ENCODE results near the gene LRCH3.

LRCH3 gene

DNA sequence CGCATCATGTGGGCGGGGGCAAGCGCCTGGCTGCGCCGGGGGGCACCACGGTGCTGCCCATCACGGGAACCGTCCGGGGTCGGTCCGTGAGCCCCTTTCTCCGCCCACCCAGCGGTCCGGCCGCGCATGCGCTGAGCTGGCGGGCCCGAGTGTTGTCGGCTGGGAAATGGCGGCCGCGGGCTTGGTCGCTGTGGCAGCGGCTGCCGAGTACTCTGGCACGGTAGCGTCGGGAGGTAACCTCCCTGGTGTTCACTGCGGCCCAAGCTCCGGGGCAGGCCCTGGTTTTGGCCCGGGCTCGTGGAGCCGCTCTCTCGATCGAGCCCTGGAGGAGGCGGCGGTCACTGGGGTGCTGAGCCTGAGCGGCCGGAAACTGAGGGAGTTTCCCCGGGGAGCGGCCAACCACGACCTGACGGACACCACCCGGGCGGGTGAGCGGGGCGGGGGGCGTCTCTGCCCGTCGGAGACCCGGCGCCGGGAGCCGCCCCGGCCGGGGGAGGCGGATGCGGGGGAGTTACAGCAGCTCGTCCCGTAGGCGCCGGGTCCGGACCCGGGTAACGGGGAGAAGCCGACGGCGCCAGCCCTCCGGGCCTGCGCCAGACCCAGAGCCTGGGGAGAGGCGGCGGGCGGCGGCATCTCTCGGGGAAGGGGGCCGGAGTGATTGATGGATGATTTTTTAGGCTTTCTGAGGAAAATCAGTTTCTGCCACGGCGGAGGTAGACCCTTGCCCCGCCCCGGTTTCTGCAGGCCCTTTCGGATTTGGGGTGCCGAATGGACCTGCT lies at the start of gene LRCH3:
Gene LRCH3, plus strand, starts transcription at position 142 of the 779 bp plus-strand sequence. Its CDS starts 25 bp downstream, at position 167.
- TF ChIP-seq, protein P1, sequence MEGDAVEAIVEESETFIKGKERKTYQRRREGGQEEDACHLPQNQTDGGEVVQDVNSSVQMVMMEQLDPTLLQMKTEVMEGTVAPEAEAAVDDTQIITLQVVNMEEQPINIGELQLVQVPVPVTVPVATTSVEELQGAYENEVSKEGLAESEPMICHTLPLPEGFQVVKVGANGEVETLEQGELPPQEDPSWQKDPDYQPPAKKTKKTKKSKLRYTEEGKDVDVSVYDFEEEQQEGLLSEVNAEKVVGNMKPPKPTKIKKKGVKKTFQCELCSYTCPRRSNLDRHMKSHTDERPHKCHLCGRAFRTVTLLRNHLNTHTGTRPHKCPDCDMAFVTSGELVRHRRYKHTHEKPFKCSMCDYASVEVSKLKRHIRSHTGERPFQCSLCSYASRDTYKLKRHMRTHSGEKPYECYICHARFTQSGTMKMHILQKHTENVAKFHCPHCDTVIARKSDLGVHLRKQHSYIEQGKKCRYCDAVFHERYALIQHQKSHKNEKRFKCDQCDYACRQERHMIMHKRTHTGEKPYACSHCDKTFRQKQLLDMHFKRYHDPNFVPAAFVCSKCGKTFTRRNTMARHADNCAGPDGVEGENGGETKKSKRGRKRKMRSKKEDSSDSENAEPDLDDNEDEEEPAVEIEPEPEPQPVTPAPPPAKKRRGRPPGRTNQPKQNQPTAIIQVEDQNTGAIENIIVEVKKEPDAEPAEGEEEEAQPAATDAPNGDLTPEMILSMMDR (IDR thresholded peaks at IDR 0.05; ENCODE audit: low read depth, low read length), result no peak
- peak within 1 kb of the TSS; percentile 87 for H3K4me3 ChIP-seq (replicated peaks in 1 of 2; ENCODE audit: low read depth in 2 of 2, low read length in 2 of 2)
- DNase-seq (ENCODE audit: low read depth in 2 of 2), result peak; percentile 76 to 86

- no peak overlapping the region for H3K4me3 ChIP-seq (replicated peaks in 1 of 2; ENCODE audit: low read depth in 2 of 2, low read length in 2 of 2)
- DNase-seq (ENCODE audit: low read depth in 2 of 2), result no peak
- TF ChIP-seq, protein P1 (IDR thresholded peaks at IDR 0.05; ENCODE audit: low read depth, low read length), result no peak
Measured at GRCh38 chr3:197742787-197743186, 48.3 kb upstream of the LRCH3 start.

DNA sequence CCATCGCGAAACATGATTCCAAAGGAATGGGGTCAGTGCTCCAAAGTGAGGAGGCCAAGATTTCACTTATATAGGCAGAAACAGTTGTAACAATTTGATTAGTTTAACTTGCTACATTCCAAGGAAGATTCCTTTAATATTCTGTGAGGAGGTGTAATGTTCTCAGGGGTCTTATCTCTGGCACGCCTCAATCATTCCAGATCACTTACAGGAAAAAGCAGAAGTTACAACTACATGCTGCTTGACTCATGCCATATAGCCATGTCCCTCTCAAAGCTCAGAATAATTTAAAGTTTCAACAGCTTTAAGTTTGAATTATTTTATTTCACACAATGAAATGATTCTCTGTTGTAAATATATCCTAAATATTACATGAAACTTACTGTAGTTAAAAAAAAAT lies 44.8 kb upstream of the LRCH3 start:
- H3K4me3 ChIP-seq (replicated peaks in 1 of 2; ENCODE audit: low read depth in 2 of 2, low read length in 2 of 2), result no peak overlapping the region
- DNase-seq (ENCODE audit: low read depth in 2 of 2), result no peak

GRCh38 chr3:197746801-197747237 lies 44.2 kb upstream of the LRCH3 start:
- peak in 1 of 2 donors; percentile 14 for DNase-seq (ENCODE audit: low read depth in 2 of 2)
- TF ChIP-seq, protein P1 (IDR thresholded peaks at IDR 0.05; ENCODE audit: low read depth, low read length), result no peak
- H3K4me3 ChIP-seq (replicated peaks in 1 of 2; ENCODE audit: low read depth in 2 of 2, low read length in 2 of 2), result no peak overlapping the region

More for the DNA sequence above, 44.8 kb upstream of the LRCH3 start:
- TF ChIP-seq, protein P1 (IDR thresholded peaks at IDR 0.05; ENCODE audit: low read depth, low read length), result no peak

- TF ChIP-seq, protein P1 (IDR thresholded peaks at IDR 0.05; ENCODE audit: low read depth, low read length), result no peak
- DNase-seq (ENCODE audit: low read depth in 2 of 2), result peak in 1 of 2 donors; percentile 43
- H3K4me3 ChIP-seq (replicated peaks in 1 of 2; ENCODE audit: low read depth in 2 of 2, low read length in 2 of 2), result peak overlapping the region; percentile 69 to 79
Measured at GRCh38 chr3:197748597-197749314, 42.3 kb upstream of the LRCH3 start.

GRCh38 chr3:197749315-197749600 lies 41.8 kb upstream of the LRCH3 start:
- peak; percentile 49 to 60 for DNase-seq (ENCODE audit: low read depth in 2 of 2)
- TF ChIP-seq, protein P1 (IDR thresholded peaks at IDR 0.05; ENCODE audit: low read depth, low read length), result no peak
- peak overlapping the region; percentile 69 to 79 for H3K4me3 ChIP-seq (replicated peaks in 1 of 2; ENCODE audit: low read depth in 2 of 2, low read length in 2 of 2)

Measured in cardiac fibroblast (primary cell).